Fibroblast of the aortic adventitia (primary cell): ENCODE measurements around the gene TANGO2. TPM values are rescaled to one million over a fixed set of nuclear protein-coding genes. Genes with fewer than 3 reads are reported as not detected.

ENCODE experiments used
- DNase-seq: peaks from one replicate; pipeline ENCODE4 v3.0.0-alpha.2; 2010; ENCODE audit warnings: low read depth
- H3K4me3 ChIP-seq: 2 replicates; pipeline ENCODE4 v1.5.1; 2011; ENCODE audit warnings: low read depth, mild to moderate bottlenecking, control low read depth, low read length, moderate library complexity
- CTCF ChIP-seq: IDR thresholded peaks from 2 replicates; pipeline ENCODE4 v1.5.1; 2011; ENCODE audit warnings: mild to moderate bottlenecking, low read length, control low read depth, inconsistent platforms; ENCODE audit not compliant: insufficient read depth
- total RNA-seq: library from RNA; depleted of rRNA; stranded (reverse); fragments of >200 nt; gene quantifications from 2 replicates; pipeline ENCODE4 v1.2.3, GENCODE V29; 2012; ENCODE audit warnings: low replicate concordance

TANGO2 gene
- total RNA-seq, 1 donor: 41.7 TPM

GRCh38 chr22:19997561-19998231, 23.2 kb upstream of the TANGO2 start:
- DNase-seq: no peak
- no peak overlapping the region for H3K4me3 ChIP-seq
- TF ChIP-seq CTCF: no peak

GRCh38 chr22:19998232-19998951, 22.5 kb upstream of the TANGO2 start:
- DNase-seq: no peak
- no peak for TF ChIP-seq CTCF

GRCh38 chr22:19998991-19999820, 21.7 kb upstream of the TANGO2 start:
- no peak for TF ChIP-seq CTCF
- no peak overlapping the region for H3K4me3 ChIP-seq
- DNase-seq: no peak

More at GRCh38 chr22:19998232-19998951, 22.5 kb upstream of the TANGO2 start:
- H3K4me3 ChIP-seq: no peak overlapping the region

GRCh38 chr22:20000246-20001081, 20.4 kb upstream of the TANGO2 start:
- H3K4me3 ChIP-seq: no peak overlapping the region
- no peak for TF ChIP-seq CTCF
- no peak for DNase-seq

GRCh38 chr22:20001082-20001638, 19.8 kb upstream of the TANGO2 start:
- no peak for TF ChIP-seq CTCF
- H3K4me3 ChIP-seq: no peak overlapping the region
- DNase-seq: no peak

GRCh38 chr22:20002128-20002527, 18.8 kb upstream of the TANGO2 start:
- DNase-seq: no peak
- no peak overlapping the region for H3K4me3 ChIP-seq
- no peak for TF ChIP-seq CTCF
